Nephron progenitor cell (in vitro differentiated cells): Measurements from ENCODE around the gene CARMIL1.

ENCODE experiments used
- DNase-seq: peaks from one replicate; pipeline ENCODE4 v3.0.0; 2021
- H3K27ac Mint-ChIP-seq: 2 replicates; pipeline ENCODE4 v1.8.0; 2021; ENCODE audit warnings: mild to moderate bottlenecking, moderate library complexity, mixed read lengths
- H3K27me3 Mint-ChIP-seq: 2 replicates; pipeline ENCODE4 v1.8.0; 2021; ENCODE audit warnings: mild to moderate bottlenecking, low read depth, mixed read lengths; ENCODE audit not compliant: poor library complexity
- H3K36me3 Mint-ChIP-seq: 2 replicates; pipeline ENCODE4 v1.8.0; 2021; ENCODE audit warnings: low read depth, mixed read lengths
- H3K4me1 Mint-ChIP-seq: 2 replicates; pipeline ENCODE4 v1.8.0; 2021; ENCODE audit warnings: mixed read lengths
- H3K4me3 Mint-ChIP-seq: 2 replicates; pipeline ENCODE4 v1.8.0; 2021; ENCODE audit warnings: mild to moderate bottlenecking, moderate library complexity, mixed read lengths
- H3K9me3 Mint-ChIP-seq: 2 replicates; pipeline ENCODE4 v1.8.0; 2021; ENCODE audit warnings: mild to moderate bottlenecking, moderate library complexity, mixed read lengths
- TF ChIP-seq, protein P1 (sequence below): fragments of 200-600 bp; sonication (generic); IDR thresholded peaks from 2 replicates; pipeline ENCODE4 v1.5.0; 2021; ENCODE audit warnings: antibody characterized with exemption

CARMIL1 gene

DNA sequence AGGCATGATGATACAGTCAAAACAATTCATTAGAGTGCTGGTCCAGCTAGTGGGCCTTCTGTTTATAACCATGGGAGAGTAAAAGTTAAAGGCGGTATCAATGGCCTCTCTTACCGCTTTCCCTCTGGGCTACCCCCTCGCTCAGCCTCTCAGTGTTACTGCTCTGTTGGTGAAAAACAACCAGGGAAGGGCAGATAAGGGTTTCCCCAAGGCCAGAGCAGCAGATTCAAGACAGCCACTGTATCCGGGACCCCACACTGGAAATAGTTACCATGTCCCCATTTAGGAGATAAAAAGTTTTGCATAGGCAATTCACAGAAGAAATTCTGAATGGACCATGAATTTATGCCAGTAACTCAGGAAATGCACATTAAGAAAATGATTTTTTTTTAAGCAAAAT, 386.3 kb downstream of the CARMIL1 start:
- Mint-ChIP-seq H3K9me3 (no peaks in the 10 kb centered on the region), H3K36me3 (no peaks in the 10 kb centered on the region), H3K4me1 (no peaks in the 10 kb centered on the region), H3K27ac (no peak overlapping the region), H3K4me3 (no peak overlapping the region), H3K27me3 (peaks cover 16% of the 10 kb centered on the region)
- TF ChIP-seq, protein P1, sequence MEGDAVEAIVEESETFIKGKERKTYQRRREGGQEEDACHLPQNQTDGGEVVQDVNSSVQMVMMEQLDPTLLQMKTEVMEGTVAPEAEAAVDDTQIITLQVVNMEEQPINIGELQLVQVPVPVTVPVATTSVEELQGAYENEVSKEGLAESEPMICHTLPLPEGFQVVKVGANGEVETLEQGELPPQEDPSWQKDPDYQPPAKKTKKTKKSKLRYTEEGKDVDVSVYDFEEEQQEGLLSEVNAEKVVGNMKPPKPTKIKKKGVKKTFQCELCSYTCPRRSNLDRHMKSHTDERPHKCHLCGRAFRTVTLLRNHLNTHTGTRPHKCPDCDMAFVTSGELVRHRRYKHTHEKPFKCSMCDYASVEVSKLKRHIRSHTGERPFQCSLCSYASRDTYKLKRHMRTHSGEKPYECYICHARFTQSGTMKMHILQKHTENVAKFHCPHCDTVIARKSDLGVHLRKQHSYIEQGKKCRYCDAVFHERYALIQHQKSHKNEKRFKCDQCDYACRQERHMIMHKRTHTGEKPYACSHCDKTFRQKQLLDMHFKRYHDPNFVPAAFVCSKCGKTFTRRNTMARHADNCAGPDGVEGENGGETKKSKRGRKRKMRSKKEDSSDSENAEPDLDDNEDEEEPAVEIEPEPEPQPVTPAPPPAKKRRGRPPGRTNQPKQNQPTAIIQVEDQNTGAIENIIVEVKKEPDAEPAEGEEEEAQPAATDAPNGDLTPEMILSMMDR, result no peak
- no peak for DNase-seq

DNA sequence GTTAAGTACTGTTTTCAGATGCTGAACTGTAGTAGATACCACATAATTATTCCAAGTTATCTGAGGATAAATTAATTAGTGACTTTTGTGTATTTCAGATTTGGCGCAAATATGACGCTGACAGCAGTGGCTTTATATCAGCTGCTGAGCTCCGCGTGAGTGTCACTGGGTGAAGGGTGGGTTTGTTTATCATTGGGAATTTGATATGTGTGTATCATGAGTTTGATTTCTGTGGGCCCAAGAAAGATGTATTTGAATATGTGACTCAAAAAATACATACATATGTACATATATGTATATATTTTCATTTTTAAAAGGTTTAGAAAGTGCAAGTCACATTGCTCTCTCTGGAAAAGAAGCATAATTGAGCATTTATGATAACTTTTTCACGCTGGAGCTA, 390.2 kb downstream of the CARMIL1 start:
- Mint-ChIP-seq H3K27ac (no peak overlapping the region), H3K4me3 (no peak overlapping the region), H3K4me1 (no peaks in the 10 kb centered on the region), H3K9me3 (no peaks in the 10 kb centered on the region), H3K27me3 (peaks cover 33% of the 10 kb centered on the region), H3K36me3 (no peaks in the 10 kb centered on the region)
- TF ChIP-seq, protein P1, result no peak
- no peak for DNase-seq
